ENCODE measurements around the gene PDLIM1.

The PDLIM1 gene

DNA sequence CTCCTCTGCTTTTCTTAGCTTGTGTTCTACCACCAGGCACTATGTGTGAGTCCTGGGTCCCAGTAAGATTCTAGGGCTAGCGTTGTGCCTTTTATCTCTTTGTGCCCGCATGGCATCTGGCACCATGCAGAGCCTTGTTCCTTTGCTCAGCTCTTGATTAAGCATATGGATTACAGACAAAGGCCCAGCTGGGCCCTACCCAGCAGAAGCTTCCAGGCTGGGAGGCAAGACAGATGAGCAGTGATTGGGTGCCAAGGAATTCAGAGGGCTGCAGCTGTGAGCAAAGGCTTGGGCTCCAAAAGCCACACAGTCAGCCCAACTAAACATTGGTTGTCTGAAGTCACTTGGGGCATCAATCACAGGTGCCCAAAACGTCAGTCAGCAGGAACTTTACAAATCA lies 94.8 kb downstream of the PDLIM1 start:
- DNase-seq, result no peak

DNA sequence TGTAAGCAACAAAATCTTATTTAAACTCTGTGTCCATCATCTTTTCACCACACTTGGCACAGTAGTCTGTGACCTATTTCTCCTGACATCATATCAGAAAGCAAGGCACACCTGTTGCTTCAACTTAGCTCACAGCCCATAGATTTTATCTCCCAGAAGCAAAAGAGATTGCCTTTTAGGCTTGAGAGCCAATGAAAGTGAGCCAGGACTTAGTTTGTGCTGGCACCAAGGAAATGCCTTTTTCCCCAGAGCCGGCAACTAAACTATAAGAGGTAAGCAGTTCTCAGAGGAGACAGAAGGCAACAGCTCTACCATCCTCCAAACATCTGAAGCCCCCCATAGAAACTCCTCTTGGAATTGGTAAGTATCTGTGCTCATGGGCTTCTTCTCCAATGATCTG lies 96.9 kb downstream of the PDLIM1 start, which contains the start of gene ACSM6:
TSS of gene ACSM6 (plus strand) at position 295 of the 400 bp plus-strand sequence. CDS start 248 bp downstream, outside the sequence.
- no peak for DNase-seq

DNA sequence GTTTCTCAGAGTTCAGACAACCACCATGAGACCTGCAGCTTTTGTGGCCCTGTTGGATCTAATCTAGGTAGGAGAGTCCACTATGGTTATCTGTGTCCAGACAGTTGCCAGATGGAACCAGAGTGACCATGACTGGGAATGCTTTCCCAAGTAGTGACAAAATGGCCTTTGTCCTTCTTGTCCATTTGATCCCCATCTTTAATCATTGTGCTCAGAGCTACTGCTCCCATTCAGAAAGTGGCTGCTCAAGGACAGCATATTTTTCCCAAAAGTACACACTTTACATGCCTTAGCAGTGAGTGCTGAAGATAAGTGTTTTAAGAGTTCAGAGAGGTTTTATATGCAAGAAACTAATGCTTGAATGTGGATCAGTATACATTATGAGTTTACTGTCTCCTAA lies 102.2 kb downstream of the PDLIM1 start:
- DNase-seq, result no peak

DNA sequence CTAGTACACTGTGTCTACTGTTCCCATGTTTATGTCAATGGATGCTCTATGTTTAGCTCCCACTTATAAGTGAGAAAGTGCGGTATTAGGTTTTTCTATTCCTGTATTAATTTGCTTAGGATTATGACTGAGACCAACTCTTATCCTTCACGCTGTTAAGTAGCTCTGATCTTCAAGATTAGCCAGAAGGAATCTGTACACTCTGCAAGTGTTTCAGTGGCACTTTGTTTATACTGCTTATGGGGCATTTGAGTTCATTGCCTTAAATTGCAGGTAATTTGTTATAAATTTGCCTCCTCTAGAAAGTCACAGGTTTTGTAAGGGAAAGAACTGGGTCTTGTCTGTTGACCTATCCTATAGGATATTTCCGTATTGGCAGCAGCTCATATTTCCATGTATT lies 103.2 kb downstream of the PDLIM1 start:
- no peak for DNase-seq

Measured in fibroblast of upper back skin (primary cell).